H1 (cell line): Measurements from ENCODE around the gene SCO2. TPM values are rescaled to one million over a fixed set of nuclear protein-coding genes. Genes with fewer than 3 reads are reported as not detected.

Experiments used
- CTCF ChIA-PET: fragments of 300-600 bp; sonication (Branson Sonifier 250); formaldehyde crosslinking; loops from one replicate; lab custom pipeline; 2021; ENCODE audit not compliant: partially characterized antibody; lab: Charles Lee
- POLR2A ChIA-PET: fragments of 300-600 bp; sonication (Branson Sonifier 250); formaldehyde crosslinking; loops from one replicate; lab custom pipeline; 2021; ENCODE audit warnings: inconsistent platforms; ENCODE audit not compliant: partially characterized antibody; lab: Charles Lee
- DNase-seq, 2 experiments: peaks; one replicate each; pipeline versions ENCODE4 v3.0.0 to v3.0.0-alpha.2; 2010 to 2022; ENCODE audit warnings: low spot score in 2 of 2, low read depth in 1 of 2, mixed read lengths in 1 of 2
- FAIRE-seq: peaks from 2 replicates; lab custom pipeline; 2011; peaks lifted over from hg19 to GRCh38; lab: Jason Lieb, UNC
- H2AFZ ChIP-seq: 2 replicates; pipeline ENCODE4 v1.8.1; 2012; ENCODE audit warnings: low read length, inconsistent platforms
- H2AK5ac ChIP-seq: 2 replicates; pipeline ENCODE4 v1.6.1; 2013; ENCODE audit warnings: low read depth, low read length
- H2BK120ac ChIP-seq: replicated peaks from 2 replicates; pipeline ENCODE3; 2013; ENCODE audit warnings: low read depth, low read length, inconsistent platforms
- H2BK12ac ChIP-seq: 2 replicates; pipeline ENCODE4 v1.6.1; 2013; ENCODE audit warnings: low read depth, low read length
- H2BK15ac ChIP-seq: 2 replicates; pipeline ENCODE4 v1.6.1; 2013; ENCODE audit warnings: low read length
- H2BK20ac ChIP-seq: 2 replicates; pipeline ENCODE4 v1.6.1; 2013; ENCODE audit warnings: low read length
- H2BK5ac ChIP-seq: 2 replicates; pipeline ENCODE4 v1.6.1; 2013; ENCODE audit warnings: low read depth, low read length
- H3K14ac ChIP-seq: 2 replicates; pipeline ENCODE4 v1.6.1; 2013; ENCODE audit warnings: inconsistent platforms; ENCODE audit not compliant: insufficient read length
- H3K18ac ChIP-seq: 2 replicates; pipeline ENCODE4 v1.6.1; 2013; ENCODE audit warnings: low read length; ENCODE audit errors: extremely low read depth
- H3K23ac ChIP-seq: 2 replicates; pipeline ENCODE4 v1.6.1; 2013; ENCODE audit warnings: inconsistent platforms; ENCODE audit not compliant: insufficient read length
- H3K23me2 ChIP-seq: 2 replicates; pipeline ENCODE4 v1.6.1; 2013; ENCODE audit warnings: low read depth, low read length
- H3K27ac ChIP-seq: 2 replicates; pipeline ENCODE4 v1.6.1; 2011; ENCODE audit warnings: low read depth, low read length, inconsistent platforms
- H3K27me3 ChIP-seq, 4 experiments: replicated peaks in 1 of 4; 1 replicate in 1 of 4; 2 replicates in 3 of 4; pipeline versions ENCODE4 v1.6.1 to v1.8.1; 2011 to 2013; ENCODE audit warnings: low read length in 3 of 4, mild to moderate bottlenecking in 3 of 4, inconsistent platforms in 2 of 4, mixed read lengths in 2 of 4, moderate library complexity in 1 of 4; ENCODE audit not compliant: control insufficient read depth in 3 of 4, insufficient read depth in 3 of 4; ENCODE audit errors: extremely low read depth in 1 of 4
- H3K36me3 ChIP-seq, 4 experiments: 2 replicates each; pipeline versions ENCODE4 v1.6.1 to v1.8.1; 2011 to 2013; ENCODE audit warnings: mild to moderate bottlenecking in 4 of 4, low read length in 3 of 4, moderate library complexity in 2 of 4, control low read depth in 1 of 4, inconsistent platforms in 1 of 4; ENCODE audit not compliant: insufficient read depth in 4 of 4, control insufficient read depth in 2 of 4
- H3K4ac ChIP-seq: replicated peaks from 2 replicates; pipeline ENCODE3; 2013; ENCODE audit warnings: low read length, low read depth, mixed read lengths, inconsistent platforms; ENCODE audit not compliant: insufficient read length
- H3K4me1 ChIP-seq, 4 experiments: replicated peaks in 1 of 4; 1 replicate in 1 of 4; 2 replicates in 3 of 4; pipeline versions ENCODE4 v1.6.1 to v1.8.1; 2011 to 2013; ENCODE audit warnings: low read length in 3 of 4, inconsistent platforms in 2 of 4, mixed read lengths in 1 of 4; ENCODE audit not compliant: insufficient read depth in 4 of 4, control insufficient read depth in 3 of 4
- H3K4me2 ChIP-seq, 2 experiments: 2 replicates each; pipeline versions ENCODE4 v1.6.1 to v1.8.1; 2011 to 2013; ENCODE audit warnings: low read depth in 2 of 2, low read length in 2 of 2, control low read depth in 1 of 2, inconsistent platforms in 1 of 2, mild to moderate bottlenecking in 1 of 2; ENCODE audit not compliant: insufficient read depth in 1 of 2
- H3K4me3 ChIP-seq, 4 experiments: fragments of 200-600, 300-600 bp in 1 of 4; sonication (generic), shearing (Covaris generic), sonication (Bioruptor Twin) in 1 of 4; 2 replicates each; pipeline versions ENCODE4 v1.5.1 to v1.8.1; 2011 to 2016; ENCODE audit warnings: low read length in 4 of 4, low read depth in 3 of 4, control low read depth in 2 of 4, inconsistent platforms in 2 of 4, mild to moderate bottlenecking in 2 of 4, mixed read lengths in 1 of 4, moderate library complexity in 1 of 4; ENCODE audit not compliant: insufficient read depth in 2 of 4; ENCODE audit errors: extremely low read depth in 1 of 4
- H3K56ac ChIP-seq: replicated peaks from 2 replicates; pipeline ENCODE3; 2013; ENCODE audit warnings: low read depth, mild to moderate bottlenecking, mixed read lengths, low read length, inconsistent platforms; ENCODE audit not compliant: insufficient read length
- H3K79me1 ChIP-seq: 2 replicates; pipeline ENCODE4 v1.6.1; 2013; ENCODE audit warnings: low read depth, low read length, control low read depth
- H3K79me2 ChIP-seq, 2 experiments: 2 replicates each; pipeline versions ENCODE4 v1.6.1 to v1.8.1; 2012 to 2013; ENCODE audit warnings: low read length in 2 of 2, mild to moderate bottlenecking in 2 of 2, inconsistent platforms in 1 of 2; ENCODE audit not compliant: insufficient read depth in 2 of 2, control insufficient read depth in 1 of 2
- H3K9ac ChIP-seq, 4 experiments: replicated peaks in 1 of 4; 1 replicate in 1 of 4; 2 replicates in 3 of 4; pipeline versions ENCODE4 v1.6.1 to v1.8.1; 2011 to 2013; ENCODE audit warnings: low read depth in 3 of 4, low read length in 3 of 4, control low read depth in 2 of 4, mild to moderate bottlenecking in 2 of 4, moderate library complexity in 2 of 4, inconsistent platforms in 1 of 4; ENCODE audit errors: extremely low read depth in 1 of 4
- H3K9me3 ChIP-seq, 2 experiments: 2 replicates each; pipeline versions ENCODE4 v1.6.1 to v1.8.1; 2012 to 2013; ENCODE audit warnings: mild to moderate bottlenecking in 2 of 2, moderate library complexity in 2 of 2, control low read depth in 1 of 2, inconsistent platforms in 1 of 2, low read depth in 1 of 2, low read length in 1 of 2, mixed read lengths in 1 of 2; ENCODE audit not compliant: insufficient read depth in 2 of 2
- H4K20me1 ChIP-seq, 2 experiments: replicated peaks in 1 of 2; 2 replicates each; pipeline versions ENCODE3 to v1.8.1; 2011 to 2013; ENCODE audit warnings: inconsistent platforms in 2 of 2, low read length in 2 of 2, mild to moderate bottlenecking in 1 of 2; ENCODE audit not compliant: insufficient read depth in 2 of 2, control insufficient read depth in 1 of 2
- H4K5ac ChIP-seq: 2 replicates; pipeline ENCODE4 v1.6.1; 2013; ENCODE audit warnings: low read length, low read depth, mixed read lengths, inconsistent platforms; ENCODE audit not compliant: insufficient read length
- H4K8ac ChIP-seq: 2 replicates; pipeline ENCODE4 v1.8.0; 2013; ENCODE audit warnings: mild to moderate bottlenecking, moderate library complexity, low read length, inconsistent platforms; ENCODE audit not compliant: insufficient read depth; ENCODE audit errors: extremely low read depth
- H4K91ac ChIP-seq: replicated peaks from 2 replicates; pipeline ENCODE3; 2013; ENCODE audit warnings: low read length, mixed read lengths, inconsistent platforms; ENCODE audit not compliant: insufficient read length
- CEBPB ChIP-seq: IDR thresholded peaks from 2 replicates; pipeline ENCODE4 v1.6.1; 2012; ENCODE audit warnings: low read depth, low read length
- EP300 ChIP-seq, 2 experiments: IDR thresholded peaks; 1 replicate in 1 of 2; 2 replicates in 1 of 2; pipeline ENCODE4 v1.6.1; 2011 to 2012; ENCODE audit warnings: low read depth in 2 of 2, low read length in 2 of 2, mild to moderate bottlenecking in 2 of 2, borderline replicate concordance in 1 of 2, inconsistent platforms in 1 of 2, moderate library complexity in 1 of 2
- KDM4A ChIP-seq: IDR thresholded peaks from one replicate; pipeline ENCODE4 v1.7.1; 2012; ENCODE audit warnings: low read depth, mild to moderate bottlenecking, moderate library complexity, low read length, inconsistent platforms; ENCODE audit not compliant: severe bottlenecking
- SP2 ChIP-seq: IDR thresholded peaks from 2 replicates; pipeline ENCODE4 v1.6.1; 2012; ENCODE audit warnings: mild to moderate bottlenecking, low read length, inconsistent platforms
- TAF7 ChIP-seq: optimal IDR thresholded peaks from 2 replicates; pipeline ENCODE3; 2011; ENCODE audit warnings: low read depth, mild to moderate bottlenecking, inconsistent platforms, low read length, moderate library complexity, borderline replicate concordance
- WGBS, 2 experiments: shearing (Covaris generic) in 1 of 2; methylation state at CpG; one replicate each; pipeline versions ENCODE4 v1.1.6 to v1.1.7; 2013 to 2015; ENCODE audit warnings: low lambda C conversion rate in 2 of 2, mixed read lengths in 2 of 2, inconsistent platforms in 1 of 2, low coverage in 1 of 2, missing lambda C conversion rate in 1 of 2; ENCODE audit not compliant: insufficient replicate concordance in 2 of 2, insufficient coverage in 1 of 2, insufficient read length in 1 of 2; ENCODE audit errors: extremely low coverage in 1 of 2, missing lambda C conversion rate in 1 of 2; 5-methylcytosine and 5-hydroxymethylcytosine counted together
- polyA plus RNA-seq, 7 experiments: library from polyadenylated mRNA; depleted of rRNA in 3 of 7; stranded (reverse) in 5 of 7; unstranded in 2 of 7; fragments of >200 nt in 5 of 7; fragments of 200-250 nt in 2 of 7; gene quantifications; 1 replicate in 5 of 7; 2 replicates in 1 of 7; 4 replicates in 1 of 7; pipeline versions ENCODE4 v1.2.1 to v1.2.3, GENCODE V29; 2011 to 2013; ENCODE audit warnings: missing spikeins in 2 of 7, mixed read lengths in 2 of 7
- total RNA-seq: library from RNA; stranded (reverse); fragmentation: NEBNext Ultra II Directional; extraction: Animal tissue kit (Norgen Biotek cat#: 25700); gene quantifications from 2 replicates; pipeline ENCODE4 v1.2.1, GENCODE V29; 2021

SCO2 gene
- total and polyA plus RNA-seq, 2 of the 8 experiments (the other 6 are each of a cell fraction or from before 2014, with no cell fraction given): 2.0 TPM; not detected in 1

GRCh38 chr22:50526834-50527801 is 1.7 kb upstream of the SCO2 start:
- Histone ChIP-seq H4K91ac (peak overlapping the region; percentile 81), H3K36me3 (peaks cover 4 to 13% (median 10%) of the 10 kb centered on the region in 4 experiments; a peak in 6 of 8 replicates), H4K5ac (peak overlapping the region; percentile 28), H4K8ac (peak overlapping the region; percentile 80), H3K9ac (no peak overlapping the region; a peak in 1 of 7 replicates), H3K23me2 (peaks cover 33% of the 10 kb centered on the region; the same call in 1 of the 2 replicates), H3K4me2 (peak overlapping the region; percentile 70 to 88), H2AFZ (no peak overlapping the region), H2BK120ac (no peak overlapping the region), H3K79me2 (no peaks in the 10 kb centered on the region), H3K18ac (peak overlapping the region; percentile 60; the same call in 1 of the 2 replicates), H2BK20ac (no peak overlapping the region), H3K4ac (no peak overlapping the region), H3K4me1 (peaks cover 0 to 26% (median 12%) of the 10 kb centered on the region in 4 experiments; a peak in 5 of 7 replicates), H2AK5ac (peak overlapping the region; percentile 55; the same call in 1 of the 2 replicates), H3K9me3 (no peaks in the 10 kb centered on the region), H2BK5ac (peak overlapping the region; percentile 85; the same call in 1 of the 2 replicates), H3K79me1 (no peaks in the 10 kb centered on the region), H2BK15ac (0 out of 2 replicates have a peak overlapping the region, but pooled peaks have one; percentile 72), H2BK12ac (no peak overlapping the region), H3K4me3 (peak overlapping the region; percentile 63 to 78 (median 67)), H3K23ac (no peak overlapping the region), H3K14ac (no peak overlapping the region), H4K20me1 (peaks cover 5 to 25% of the 10 kb centered on the region in 2 experiments), H3K27me3 (peaks cover 37 to 55% (median 49%) of the 10 kb centered on the region in 4 experiments), H3K56ac (no peak overlapping the region), H3K27ac (no peak overlapping the region)
- 53% methylated on average over 27 of the region's 29 CpGs; no CpG with 5 or more reads in 1 of the 2 experiments for WGBS, 2 experiments
- POLR2A ChIA-PET: interaction anchor here (0.6 to 3.0 kb wide), 4 partner anchors 8 to 38 kb away, joined by 3 to 9 read pairs (median 4); partner anchors contain the start of genes LMF2, NCAPH2 and SYCE3
- TF ChIP-seq EP300 (IDR thresholded peaks at IDR 0.05; ENCODE audit: borderline replicate concordance in 1 of 2, low read depth in 2 of 2, low read length in 2 of 2) (no peak), KDM4A (peak; percentile 7), CEBPB (no peak), TAF7 (no peak), SP2 (no peak)
- peak in 1 of 2 experiments; percentile 76 for DNase-seq
- CTCF ChIA-PET: interaction anchor here (0.6 to 3.4 kb wide), 6 partner anchors 10 to 94 kb away, joined by 3 to 16 read pairs (median 4); partner anchors contain the start of gene SYCE3
- FAIRE-seq: peak; percentile 82
